Thyroid gland (tissue), 4 donors: ENCODE data around the gene IL17RA.

Experiments used
- CTCF ChIP-seq, 6 experiments: fragments of 200-600 bp in 3 of 6; fragments of 450-650 bp in 3 of 6; sonication (generic) in 3 of 6; IDR thresholded peaks; one replicate each; pipeline ENCODE4 v1.5.1; 2016 to 2019; ENCODE audit warnings: antibody characterized with exemption in 6 of 6, mild to moderate bottlenecking in 2 of 6, inconsistent platforms in 1 of 6, moderate library complexity in 1 of 6
- POLR2A ChIP-seq, 2 donors: fragments of 450-650 bp; IDR thresholded peaks; one replicate each; pipeline ENCODE4 v1.6.1; 2017; ENCODE audit warnings: antibody characterized with exemption in 2 of 2, mild to moderate bottlenecking in 2 of 2, moderate library complexity in 1 of 2

- TF ChIP-seq POLR2A (IDR thresholded peaks at IDR 0.05) = no peak
- TF ChIP-seq CTCF (IDR thresholded peaks at IDR 0.05) = no peak
Observed at GRCh38 chr22:17102297-17102667, 17.5 kb downstream of the IL17RA start.
